GM21529 (cell line): ENCODE data around the gene FAM184B.

Source experiments
- ATAC-seq: cut with Tn5 transposase; IDR thresholded peaks from one replicate; pipeline ENCODE4 v1.9.1; 2021; ENCODE audit not compliant: unreplicated experiment

FAM184B gene

GRCh38 chr4:17646693-17647092, 134.7 kb downstream of the FAM184B start:
- ATAC-seq = no peak

- no peak for ATAC-seq
Measured at GRCh38 chr4:17642398-17642783, 139.0 kb downstream of the FAM184B start.

- ATAC-seq = no peak
Measured at GRCh38 chr4:17639136-17639535, 142.3 kb downstream of the FAM184B start.

- ATAC-seq = peak; percentile 92
Measured at GRCh38 chr4:17636696-17637622, 144.5 kb downstream of the FAM184B start.

GRCh38 chr4:17636341-17636695, 145.1 kb downstream of the FAM184B start:
- peak; percentile 8 for ATAC-seq

GRCh38 chr4:17635056-17635455, 146.4 kb downstream of the FAM184B start:
- no peak for ATAC-seq

- no peak for ATAC-seq
Measured at GRCh38 chr4:17633600-17633999, 147.8 kb downstream of the FAM184B start.

GRCh38 chr4:17630228-17630627, 151.2 kb downstream of the FAM184B start:
- ATAC-seq = no peak

- no peak for ATAC-seq
Measured at GRCh38 chr4:17624821-17625220, 156.6 kb downstream of the FAM184B start.

- ATAC-seq = no peak
Measured at GRCh38 chr4:17623451-17624001, 157.9 kb downstream of the FAM184B start.

GRCh38 chr4:17619416-17620105, 161.9 kb downstream of the FAM184B start:
- no peak for ATAC-seq

GRCh38 chr4:17618926-17619325, 162.5 kb downstream of the FAM184B start:
- ATAC-seq = no peak

GRCh38 chr4:17616283-17616682, 165.1 kb downstream of the FAM184B start:
- ATAC-seq = no peak

- ATAC-seq = peak; percentile 94
Measured at GRCh38 chr4:17614416-17615299, 166.8 kb downstream of the FAM184B start, which contains the start of gene MED28. Gene MED28, plus strand, starts transcription at chr4:17614641. Its CDS starts 14 bp downstream, at chr4:17614655.

GRCh38 chr4:17613761-17614415, 167.5 kb downstream of the FAM184B start:
- ATAC-seq = peak; percentile 54

- ATAC-seq = no peak
Measured at GRCh38 chr4:17605236-17605635, 176.2 kb downstream of the FAM184B start.

- ATAC-seq = no peak
Measured at GRCh38 chr4:17599826-17600225, 181.6 kb downstream of the FAM184B start.

GRCh38 chr4:17597517-17597916, 183.9 kb downstream of the FAM184B start:
- ATAC-seq = no peak

GRCh38 chr4:17595471-17596005, 185.9 kb downstream of the FAM184B start:
- peak; percentile 85 for ATAC-seq

- ATAC-seq = no peak
Measured at GRCh38 chr4:17589355-17589754, 192.1 kb downstream of the FAM184B start.
